ENCODE data around the gene ATAD3A. TPM values are rescaled to one million over a fixed set of nuclear protein-coding genes. Genes with fewer than 3 reads are reported as not detected.

The ATAD3A gene
- total and polyA plus RNA-seq, 2 experiments from 2014 or later, result 16.7 to 46.7 TPM

- H3K27me3 ChIP-seq, result peaks cover 2% of the 10 kb centered on the region
- no peaks in the 10 kb centered on the region for H3K9me2 ChIP-seq (replicated peaks; ENCODE audit: insufficient read depth)
- peaks cover 7% of the 10 kb centered on the region for H3K79me2 ChIP-seq
- H3K9me3 ChIP-seq (ENCODE audit: low read depth), result no peaks in the 10 kb centered on the region
- WGBS (ENCODE audit: low lambda C conversion rate, missing lambda C conversion rate), result 92% methylated on average over 13 of the region's 13 CpGs
- peaks cover 3% of the 10 kb centered on the region for H3K4me1 ChIP-seq (ENCODE audit: insufficient read depth)
- no peak overlapping the region for H3K4me3 ChIP-seq
- TF ChIP-seq EZH2phosphoT487 (IDR thresholded peaks at IDR 0.05; ENCODE audit: low read depth, severe bottlenecking, unreplicated experiment) (no peak), EZH2 (IDR thresholded peaks at IDR 0.05; ENCODE audit: borderline replicate concordance) (no peak), CTCF (IDR thresholded peaks at IDR 0.05; ENCODE audit: poor library complexity) (no peak)
- H2AFZ ChIP-seq, result no peak overlapping the region
- DNase-seq (ENCODE audit: low spot score), result no peak
- H3K4me2 ChIP-seq, result no peak overlapping the region
- no peaks in the 10 kb centered on the region for H4K20me1 ChIP-seq (ENCODE audit: insufficient read depth, poor library complexity, severe bottlenecking)
- H3K36me3 ChIP-seq (replicated peaks; ENCODE audit: insufficient read depth, low read depth), result no peaks in the 10 kb centered on the region
- no peak overlapping the region for H3K27ac ChIP-seq
Measured at GRCh38 chr1:1578371-1578940, 66.5 kb downstream of the ATAD3A start.

GRCh38 chr1:1582585-1583346 is 70.8 kb downstream of the ATAD3A start:
- WGBS (ENCODE audit: low lambda C conversion rate, missing lambda C conversion rate), result 73% methylated on average over 9 of the region's 9 CpGs
- TF ChIP-seq CTCF (IDR thresholded peaks at IDR 0.05; ENCODE audit: poor library complexity) (no peak), EZH2 (IDR thresholded peaks at IDR 0.05; ENCODE audit: borderline replicate concordance) (no peak), EZH2phosphoT487 (IDR thresholded peaks at IDR 0.05; ENCODE audit: low read depth, severe bottlenecking, unreplicated experiment) (no peak)
- H3K4me1 ChIP-seq (ENCODE audit: insufficient read depth), result no peaks in the 10 kb centered on the region
- no peaks in the 10 kb centered on the region for H3K79me2 ChIP-seq
- H2AFZ ChIP-seq, result no peak overlapping the region
- H3K4me2 ChIP-seq, result no peak overlapping the region
- peaks cover 13% of the 10 kb centered on the region for H3K27me3 ChIP-seq
- H3K27ac ChIP-seq, result no peak overlapping the region
- H3K4me3 ChIP-seq, result no peak overlapping the region
- DNase-seq (ENCODE audit: low spot score), result no peak
- no peaks in the 10 kb centered on the region for H4K20me1 ChIP-seq (ENCODE audit: insufficient read depth, poor library complexity, severe bottlenecking)
- H3K9me2 ChIP-seq (replicated peaks; ENCODE audit: insufficient read depth), result no peaks in the 10 kb centered on the region
- H3K9me3 ChIP-seq (ENCODE audit: low read depth), result no peaks in the 10 kb centered on the region
- no peaks in the 10 kb centered on the region for H3K36me3 ChIP-seq (replicated peaks; ENCODE audit: insufficient read depth, low read depth)

- 85% methylated on average over 23 of the region's 23 CpGs for WGBS (ENCODE audit: low lambda C conversion rate, missing lambda C conversion rate)
- Histone ChIP-seq H4K20me1 (ENCODE audit: insufficient read depth, poor library complexity, severe bottlenecking) (no peaks in the 10 kb centered on the region), H2AFZ (no peak overlapping the region), H3K9me2 (replicated peaks; ENCODE audit: insufficient read depth) (no peaks in the 10 kb centered on the region), H3K27ac (no peak overlapping the region), H3K4me3 (no peak overlapping the region), H3K36me3 (replicated peaks; ENCODE audit: insufficient read depth, low read depth) (no peaks in the 10 kb centered on the region), H3K79me2 (no peaks in the 10 kb centered on the region), H3K9me3 (ENCODE audit: low read depth) (no peaks in the 10 kb centered on the region), H3K27me3 (peaks cover 13% of the 10 kb centered on the region), H3K4me2 (no peak overlapping the region), H3K4me1 (ENCODE audit: insufficient read depth) (no peaks in the 10 kb centered on the region)
- TF ChIP-seq EZH2phosphoT487 (IDR thresholded peaks at IDR 0.05; ENCODE audit: low read depth, severe bottlenecking, unreplicated experiment) (no peak), EZH2 (IDR thresholded peaks at IDR 0.05; ENCODE audit: borderline replicate concordance) (no peak), CTCF (IDR thresholded peaks at IDR 0.05; ENCODE audit: poor library complexity) (no peak)
- no peak for DNase-seq (ENCODE audit: low spot score)
Measured at GRCh38 chr1:1583347-1584010, 71.5 kb downstream of the ATAD3A start.

Other genes with a start within 250 kb of the ATAD3A start
- gene UBE2J2, start 238.3 kb upstream of the ATAD3A start, total RNA-seq, result 31.3 and 31.7 TPM in 2 replicates
- gene UBE2J2, start 238.3 kb upstream of the ATAD3A start, polyA plus RNA-seq, result 66.7 and 81.0 TPM in 2 replicates
- gene SCNN1D, start 231.7 kb upstream of the ATAD3A start, total RNA-seq, result 1.0 and 1.8 TPM in 2 replicates
- gene SCNN1D, start 231.7 kb upstream of the ATAD3A start, polyA plus RNA-seq, result 3.5 and 3.9 TPM in 2 replicates
- 50.9 and 56.0 TPM in 2 replicates for gene ACAP3, start 204.2 kb upstream of the ATAD3A start, total RNA-seq
- 87.1 and 108 TPM in 2 replicates for gene ACAP3, start 204.2 kb upstream of the ATAD3A start, polyA plus RNA-seq
- 27.7 and 36.2 TPM in 2 replicates for gene PUSL1, start 203.6 kb upstream of the ATAD3A start, total RNA-seq
- 27.4 and 37.2 TPM in 2 replicates for gene PUSL1, start 203.6 kb upstream of the ATAD3A start, polyA plus RNA-seq
- gene INTS11, start 187.5 kb upstream of the ATAD3A start, total RNA-seq, result 72.1 and 80.6 TPM in 2 replicates
- gene INTS11, start 187.5 kb upstream of the ATAD3A start, polyA plus RNA-seq, result 73.7 and 80.4 TPM in 2 replicates
- 12.8 and 22.9 TPM in 2 replicates for gene CPTP, start 187.4 kb upstream of the ATAD3A start, total RNA-seq
- 43.2 and 45.6 TPM in 2 replicates for gene CPTP, start 187.4 kb upstream of the ATAD3A start, polyA plus RNA-seq
- gene TAS1R3, start 180.9 kb upstream of the ATAD3A start, total RNA-seq, result 0.17 TPM in 1 of 2 replicates, not detected in the other
- 0.42 and 1.0 TPM in 2 replicates for gene TAS1R3, start 180.9 kb upstream of the ATAD3A start, polyA plus RNA-seq
- gene DVL1, start 162.7 kb upstream of the ATAD3A start, total RNA-seq, result 58.0 and 61.6 TPM in 2 replicates
- gene DVL1, start 162.7 kb upstream of the ATAD3A start, polyA plus RNA-seq, result 49.1 and 50.5 TPM in 2 replicates
- gene MXRA8, start 153.6 kb upstream of the ATAD3A start, total RNA-seq, result 138 and 155 TPM in 2 replicates
- gene MXRA8, start 153.6 kb upstream of the ATAD3A start, polyA plus RNA-seq, result 242 and 261 TPM in 2 replicates
- 92.9 and 105 TPM in 2 replicates for gene AURKAIP1, start 137.0 kb upstream of the ATAD3A start, total RNA-seq
- 238 and 246 TPM in 2 replicates for gene AURKAIP1, start 137.0 kb upstream of the ATAD3A start, polyA plus RNA-seq
- 151 and 166 TPM in 2 replicates for gene CCNL2, start 112.8 kb upstream of the ATAD3A start, total RNA-seq
- gene CCNL2, start 112.8 kb upstream of the ATAD3A start, polyA plus RNA-seq, result 284 and 364 TPM in 2 replicates
- 107 and 115 TPM in 2 replicates for gene MRPL20, start 104.9 kb upstream of the ATAD3A start, total RNA-seq
- 176 and 193 TPM in 2 replicates for gene MRPL20, start 104.9 kb upstream of the ATAD3A start, polyA plus RNA-seq
- 2.1 and 6.5 TPM in 2 replicates for gene ANKRD65, start 90.9 kb upstream of the ATAD3A start, total RNA-seq
- 5.5 and 7.3 TPM in 2 replicates for gene ANKRD65, start 90.9 kb upstream of the ATAD3A start, polyA plus RNA-seq
- 37.7 and 38.1 TPM in 2 replicates for gene VWA1, start 76.5 kb upstream of the ATAD3A start, total RNA-seq
- 114 and 131 TPM in 2 replicates for gene VWA1, start 76.5 kb upstream of the ATAD3A start, polyA plus RNA-seq
- gene ATAD3C, start 62.5 kb upstream of the ATAD3A start, total RNA-seq, result 0.10 TPM in 1 of 2 replicates, not detected in the other
- 0.99 and 1.2 TPM in 2 replicates for gene ATAD3C, start 62.5 kb upstream of the ATAD3A start, polyA plus RNA-seq
- gene ATAD3B, start 40.4 kb upstream of the ATAD3A start, total RNA-seq, result 11.4 and 13.4 TPM in 2 replicates
- gene ATAD3B, start 40.4 kb upstream of the ATAD3A start, polyA plus RNA-seq, result 33.2 and 40.5 TPM in 2 replicates
- gene TMEM240, start 28.5 kb downstream of the ATAD3A start, total RNA-seq, result 4.3 and 6.2 TPM in 2 replicates
- gene TMEM240, start 28.5 kb downstream of the ATAD3A start, polyA plus RNA-seq, result 2.1 and 2.6 TPM in 2 replicates
- 75.7 and 85.0 TPM in 2 replicates for gene SSU72, start 62.7 kb downstream of the ATAD3A start, total RNA-seq
- gene SSU72, start 62.7 kb downstream of the ATAD3A start, polyA plus RNA-seq, result 192 and 203 TPM in 2 replicates
- gene FNDC10, start 88.0 kb downstream of the ATAD3A start, total RNA-seq, result 0.96 and 2.1 TPM in 2 replicates
- gene FNDC10, start 88.0 kb downstream of the ATAD3A start, polyA plus RNA-seq, result 6.0 and 8.8 TPM in 2 replicates
- gene MIB2, start 103.3 kb downstream of the ATAD3A start, total RNA-seq, result 34.8 and 47.5 TPM in 2 replicates
- 75.3 and 121 TPM in 2 replicates for gene MIB2, start 103.3 kb downstream of the ATAD3A start, polyA plus RNA-seq
- 48.0 and 73.4 TPM in 2 replicates for gene MMP23B, start 120.0 kb downstream of the ATAD3A start, total RNA-seq
- 136 and 184 TPM in 2 replicates for gene MMP23B, start 120.0 kb downstream of the ATAD3A start, polyA plus RNA-seq
- 7.5 and 10.1 TPM in 2 replicates for gene CDK11B, start 146.8 kb downstream of the ATAD3A start, total RNA-seq
- 15.3 and 21.3 TPM in 2 replicates for gene CDK11B, start 146.8 kb downstream of the ATAD3A start, polyA plus RNA-seq
- gene SLC35E2B, start 180.6 kb downstream of the ATAD3A start, total RNA-seq, result 46.7 and 48.2 TPM in 2 replicates
- gene SLC35E2B, start 180.6 kb downstream of the ATAD3A start, polyA plus RNA-seq, result 27.5 and 29.2 TPM in 2 replicates
- gene CDK11A, start 212.2 kb downstream of the ATAD3A start, total RNA-seq, result 9.2 and 19.5 TPM in 2 replicates
- 30.9 and 41.6 TPM in 2 replicates for gene CDK11A, start 212.2 kb downstream of the ATAD3A start, polyA plus RNA-seq

All from hepatocyte (in vitro differentiated cells).